ENCODE results near the gene SYP.
A peak's percentile ranks its signal among the peaks of the same experiment; 100 is the strongest.

The SYP gene

GRCh38 chrX:49192722-49193328 is 7.2 kb downstream of the SYP start:
- H3K27me3 ChIP-seq (ENCODE audit: low read depth), result no peaks in the 10 kb centered on the region

GRCh38 chrX:49191574-49192011 is 8.4 kb downstream of the SYP start:
- peak in 1 of 2 experiments; percentile 57 for DNase-seq (ENCODE audit: low spot score in 2 of 2)
- Histone ChIP-seq H3K36me3 (replicated peaks) (no peaks in the 10 kb centered on the region), H3K4me3 (peak overlapping the region; percentile 75), H3K4me1 (peaks cover 22% of the 10 kb centered on the region), H3K27me3 (ENCODE audit: low read depth) (no peaks in the 10 kb centered on the region), H3K9me3 (no peaks in the 10 kb centered on the region)
- in situ Hi-C loops (cut with MboI; ENCODE audit: low sequenced_read_pairs), result no loop called here

More at GRCh38 chrX:49192722-49193328, 7.2 kb downstream of the SYP start:
- H3K36me3 ChIP-seq (replicated peaks), result no peaks in the 10 kb centered on the region
- H3K4me3 ChIP-seq, result no peak overlapping the region
- in situ Hi-C loops (cut with MboI; ENCODE audit: low sequenced_read_pairs), result no loop called here
- DNase-seq (ENCODE audit: low spot score in 2 of 2), result peak; percentile 58 to 74
- peaks cover 20% of the 10 kb centered on the region for H3K4me1 ChIP-seq
- no peaks in the 10 kb centered on the region for H3K9me3 ChIP-seq

DNA sequence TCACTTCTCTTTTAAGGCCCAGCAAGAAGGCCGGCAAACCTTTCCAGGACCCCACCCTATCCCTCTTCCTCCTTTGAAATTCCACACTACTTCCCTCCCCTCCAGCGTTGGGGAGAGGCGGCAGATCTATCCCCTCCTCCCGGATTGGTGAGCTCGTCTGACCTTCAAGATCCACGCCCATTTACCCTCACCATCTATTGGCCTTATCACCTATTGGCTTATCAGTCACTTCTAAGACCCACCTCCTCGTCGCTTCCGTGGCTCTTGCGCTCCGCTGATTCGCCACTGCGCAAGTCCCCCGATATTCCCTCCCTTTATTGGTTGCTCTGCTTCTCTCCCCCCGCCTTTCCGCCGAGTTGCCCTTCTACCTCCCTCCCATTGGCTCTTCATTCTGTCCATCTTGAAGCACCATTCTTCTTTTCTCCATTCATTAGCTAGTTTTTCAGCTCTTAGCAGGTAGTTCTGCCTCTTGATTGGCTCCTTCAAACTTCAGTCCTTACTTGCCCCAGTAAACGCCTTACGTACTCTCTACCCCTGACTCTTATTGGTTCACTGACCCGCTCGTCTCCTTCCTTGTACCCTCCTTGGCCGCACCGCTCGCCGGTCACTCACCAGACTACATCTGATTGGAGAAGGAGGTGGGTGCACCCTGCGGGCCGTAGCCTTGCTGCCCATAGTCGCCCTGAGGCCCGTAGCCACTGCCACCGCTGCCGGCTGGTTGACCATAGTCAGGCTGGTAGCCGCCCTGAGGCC is 9.0 kb downstream of the SYP start:
- Histone ChIP-seq H3K36me3 (replicated peaks) (no peaks in the 10 kb centered on the region), H3K4me1 (peaks cover 25% of the 10 kb centered on the region), H3K27me3 (ENCODE audit: low read depth) (no peaks in the 10 kb centered on the region), H3K4me3 (peak overlapping the region; percentile 75), H3K9me3 (no peaks in the 10 kb centered on the region)
- in situ Hi-C loops (cut with MboI; ENCODE audit: low sequenced_read_pairs), result no loop called here
- peak; percentile 97 to 100 for DNase-seq (ENCODE audit: low spot score in 2 of 2)

DNA sequence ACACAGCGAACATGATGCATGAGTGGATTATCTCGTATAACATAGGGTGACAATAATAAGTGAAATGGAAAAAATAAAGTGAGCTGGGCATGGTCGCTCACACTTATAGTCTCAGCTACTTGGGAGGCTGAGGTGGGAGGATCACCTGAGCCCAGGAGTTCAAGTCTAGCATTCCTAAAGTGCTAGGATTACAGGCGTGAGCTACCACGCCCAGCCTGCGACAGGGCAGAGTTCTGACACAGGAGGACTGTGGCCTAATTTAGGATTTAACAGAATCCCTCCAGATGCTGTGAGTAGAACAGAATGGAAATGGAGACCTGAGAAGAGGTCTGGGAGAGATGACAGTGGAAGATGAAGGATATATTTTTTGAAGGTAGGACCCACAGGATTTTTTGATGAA is 10.4 kb downstream of the SYP start:
- in situ Hi-C loops (cut with MboI; ENCODE audit: low sequenced_read_pairs), result no loop called here
- H3K4me3 ChIP-seq, result peak overlapping the region; percentile 34; the same call in 1 of the 2 replicates

GRCh38 chrX:49188468-49189076 is 11.4 kb downstream of the SYP start:
- Histone ChIP-seq H3K4me1 (peaks cover 28% of the 10 kb centered on the region), H3K9me3 (no peaks in the 10 kb centered on the region), H3K4me3 (no peak overlapping the region), H3K36me3 (replicated peaks) (peaks cover 5% of the 10 kb centered on the region), H3K27me3 (ENCODE audit: low read depth) (no peaks in the 10 kb centered on the region)
- peak in 1 of 2 experiments; percentile 68 for DNase-seq (ENCODE audit: low spot score in 2 of 2)
- in situ Hi-C loops (cut with MboI; ENCODE audit: low sequenced_read_pairs), result no loop called here

More for the DNA sequence above, 10.4 kb downstream of the SYP start:
- no peak for DNase-seq (ENCODE audit: low spot score in 2 of 2)
- H3K36me3 ChIP-seq (replicated peaks), result no peaks in the 10 kb centered on the region
- no peaks in the 10 kb centered on the region for H3K9me3 ChIP-seq
- H3K27me3 ChIP-seq (ENCODE audit: low read depth), result no peaks in the 10 kb centered on the region
- H3K4me1 ChIP-seq, result peaks cover 25% of the 10 kb centered on the region

DNA sequence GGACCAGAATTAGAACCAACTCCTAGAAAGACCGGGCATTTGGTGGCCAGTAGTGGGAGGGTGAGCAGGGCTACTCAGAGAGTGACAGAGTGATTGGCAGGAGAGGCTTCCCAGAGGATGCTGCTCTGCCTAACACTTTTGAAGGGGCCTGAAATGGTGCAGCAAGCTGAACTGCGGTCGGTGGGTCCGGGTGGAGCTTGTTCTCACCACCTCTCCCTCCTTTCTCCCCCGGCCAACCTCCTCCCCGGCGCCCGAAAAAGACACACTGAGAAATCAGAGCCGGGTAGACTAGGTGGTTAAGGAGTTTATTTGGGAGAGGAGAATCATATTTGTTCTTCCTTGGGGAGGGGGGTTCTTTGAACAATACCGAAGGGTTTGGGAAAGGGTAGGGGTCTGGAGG is 12.5 kb downstream of the SYP start:
- Histone ChIP-seq H3K36me3 (replicated peaks) (peaks cover 15% of the 10 kb centered on the region), H3K9me3 (no peaks in the 10 kb centered on the region), H3K4me1 (peaks cover 28% of the 10 kb centered on the region), H3K4me3 (no peak overlapping the region), H3K27me3 (ENCODE audit: low read depth) (no peaks in the 10 kb centered on the region)
- no peak for DNase-seq (ENCODE audit: low spot score in 2 of 2)
- in situ Hi-C loops (cut with MboI; ENCODE audit: low sequenced_read_pairs), result no loop called here

DNA sequence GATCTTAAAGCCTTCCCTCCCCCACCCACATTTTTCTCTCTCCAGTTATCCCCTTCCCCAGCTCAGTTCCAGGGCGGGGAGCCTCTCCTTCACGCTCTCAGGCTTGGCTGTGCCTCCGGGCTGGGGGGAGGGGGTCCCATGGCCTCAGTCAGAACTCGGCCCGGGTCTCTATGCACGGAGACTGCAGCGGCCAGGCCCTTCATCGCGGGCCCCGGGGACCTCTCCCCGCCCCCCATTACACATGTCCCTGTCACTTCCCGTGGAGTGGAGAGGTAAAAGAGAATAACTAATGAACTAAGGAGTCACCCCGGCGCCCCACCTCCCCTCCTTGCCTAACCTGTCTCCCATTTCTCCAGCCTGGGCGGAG is 13.0 kb downstream of the SYP start:
- Histone ChIP-seq H3K36me3 (replicated peaks) (peaks cover 21% of the 10 kb centered on the region), H3K4me3 (no peak overlapping the region), H3K9me3 (no peaks in the 10 kb centered on the region), H3K4me1 (peaks cover 28% of the 10 kb centered on the region), H3K27me3 (ENCODE audit: low read depth) (no peaks in the 10 kb centered on the region)
- DNase-seq (ENCODE audit: low spot score in 2 of 2), result no peak
- in situ Hi-C loops (cut with MboI; ENCODE audit: low sequenced_read_pairs), result no loop called here

GRCh38 chrX:49186125-49187027 is 13.6 kb downstream of the SYP start, which contains the start of gene PRICKLE3:
Gene PRICKLE3 (minus strand): TSS chrX:49186373. CDS start chrX:49186297, 76 bp downstream.
- in situ Hi-C loops (cut with MboI; ENCODE audit: low sequenced_read_pairs), result no loop called here
- H3K36me3 ChIP-seq (replicated peaks), result peaks cover 25% of the 10 kb centered on the region
- peak; percentile 67 to 95 for DNase-seq (ENCODE audit: low spot score in 2 of 2)
- peak within 1 kb of the TSS; percentile 74 for H3K4me3 ChIP-seq
- H3K9me3 ChIP-seq, result no peaks in the 10 kb centered on the region
- H3K27me3 ChIP-seq (ENCODE audit: low read depth), result no peaks in the 10 kb centered on the region
- peaks cover 28% of the 10 kb centered on the region for H3K4me1 ChIP-seq

- Histone ChIP-seq H3K4me1 (peaks cover 21% of the 10 kb centered on the region), H3K9me3 (no peaks in the 10 kb centered on the region), H3K27me3 (ENCODE audit: low read depth) (no peaks in the 10 kb centered on the region), H3K36me3 (replicated peaks) (peaks cover 38% of the 10 kb centered on the region), H3K4me3 (peak overlapping the region; percentile 74)
- DNase-seq (ENCODE audit: low spot score in 2 of 2), result peak; percentile 95 to 100
- in situ Hi-C loops (cut with MboI; ENCODE audit: low sequenced_read_pairs), result no loop called here
These were observed 15.4 kb downstream of the SYP start for GRCh38 chrX:49184294-49185281.

- H3K4me1 ChIP-seq, result peaks cover 13% of the 10 kb centered on the region
- H3K4me3 ChIP-seq, result peak overlapping the region; percentile 20
- H3K9me3 ChIP-seq, result no peaks in the 10 kb centered on the region
- DNase-seq (ENCODE audit: low spot score in 2 of 2), result peak in 1 of 2 experiments; percentile 64
- in situ Hi-C loops (cut with MboI; ENCODE audit: low sequenced_read_pairs), result no loop called here
- H3K27me3 ChIP-seq (ENCODE audit: low read depth), result no peaks in the 10 kb centered on the region
- peaks cover 46% of the 10 kb centered on the region for H3K36me3 ChIP-seq (replicated peaks)
These were observed 16.2 kb downstream of the SYP start for GRCh38 chrX:49183701-49184281.

GRCh38 chrX:49179358-49179757 is 20.6 kb downstream of the SYP start:
- H3K36me3 ChIP-seq (replicated peaks), result peaks cover 88% of the 10 kb centered on the region
- H3K4me3 ChIP-seq, result no peak overlapping the region
- no peak for DNase-seq (ENCODE audit: low spot score in 2 of 2)
- no peaks in the 10 kb centered on the region for H3K27me3 ChIP-seq (ENCODE audit: low read depth)
- in situ Hi-C loops (cut with MboI; ENCODE audit: low sequenced_read_pairs), result no loop called here
- no peaks in the 10 kb centered on the region for H3K9me3 ChIP-seq
- peaks cover 5% of the 10 kb centered on the region for H3K4me1 ChIP-seq

DNA sequence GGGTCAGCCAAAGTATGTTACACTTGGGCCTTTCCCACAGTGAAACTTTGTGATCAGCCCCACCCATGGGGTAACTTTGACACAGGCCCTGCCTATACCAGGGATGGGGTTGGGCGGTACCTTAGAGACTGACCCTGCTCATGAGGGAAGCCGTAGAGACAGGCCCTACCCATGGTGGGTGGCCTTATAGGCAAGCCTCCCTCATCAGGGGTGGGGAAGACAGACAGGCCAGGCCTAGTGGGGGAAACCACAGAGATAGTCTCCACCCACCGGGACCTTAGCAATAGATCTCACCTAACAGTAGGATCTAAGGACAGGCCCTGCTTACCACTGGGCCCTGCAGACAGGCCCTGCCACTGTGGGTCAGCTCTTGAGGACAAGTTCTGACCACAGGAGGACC is 21.5 kb downstream of the SYP start:
- no peaks in the 10 kb centered on the region for H3K9me3 ChIP-seq
- peaks cover 3% of the 10 kb centered on the region; the same call in 1 of the 2 replicates for H3K4me1 ChIP-seq
- no peak overlapping the region for H3K4me3 ChIP-seq
- no peaks in the 10 kb centered on the region for H3K27me3 ChIP-seq (ENCODE audit: low read depth)
- DNase-seq (ENCODE audit: low spot score in 2 of 2), result no peak
- in situ Hi-C loops (cut with MboI; ENCODE audit: low sequenced_read_pairs), result no loop called here
- H3K36me3 ChIP-seq (replicated peaks), result peaks cover 91% of the 10 kb centered on the region

Measured in HAP-1 (cell line).